Measurements from ENCODE around the gene SYNC.

GRCh38 chr1:32716312-32717148, 14.0 kb upstream of the SYNC start:
- TF ChIP-seq REST (IDR thresholded peaks at IDR 0.05; ENCODE audit: unreplicated experiment) (no peak), CTCF (conservative IDR thresholded peaks at IDR 0.05; ENCODE audit: low read depth in 2 of 2) (peak in 1 of 2 experiments; percentile 26; a peak in 1 of 4 replicates), EZH2 (IDR thresholded peaks at IDR 0.05; ENCODE audit: low read depth, unreplicated experiment) (no peak), POLR2AphosphoS5 (IDR thresholded peaks at IDR 0.05; ENCODE audit: low read depth) (peak; percentile 83), EZH2phosphoT487 (IDR thresholded peaks at IDR 0.05; ENCODE audit: unreplicated experiment) (no peak), JUNB (IDR thresholded peaks at IDR 0.05; ENCODE audit: unreplicated experiment) (no peak), ZNF114 (CRISPR knock-in tag; IDR thresholded peaks at IDR 0.05) (no peak), CREB1 (CRISPR knock-in tag; IDR thresholded peaks at IDR 0.05; ENCODE audit: low read depth) (peak; percentile 22; the same call in 1 of the 2 replicates)
